ENCODE results near the gene EFNA5. TPM values are rescaled to one million over a fixed set of nuclear protein-coding genes. Genes with fewer than 3 reads are reported as not detected.
A peak's percentile ranks its signal among the peaks of the same experiment; 100 is the strongest.

The EFNA5 gene
- total RNA-seq, 1 experiment from 2014 or later: 0.22 TPM

DNA sequence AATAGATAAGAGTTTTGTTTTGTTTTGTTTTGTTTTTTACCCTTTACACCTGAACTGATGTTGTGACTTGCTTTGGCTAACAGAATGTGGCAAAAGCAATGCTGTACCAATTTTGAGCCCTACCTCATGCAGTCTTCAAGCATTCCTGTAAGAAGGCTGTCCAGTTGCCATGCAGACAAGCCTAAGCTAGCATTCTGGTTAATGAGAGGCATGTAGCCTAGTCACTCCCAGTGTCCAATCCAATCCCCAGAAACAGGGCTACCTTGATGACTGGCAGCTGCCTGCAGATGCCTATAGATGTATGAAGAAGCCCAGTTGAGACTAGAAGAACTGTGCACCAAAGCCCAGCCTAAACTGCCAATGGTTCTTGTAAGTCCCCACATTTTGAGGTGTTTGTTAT, 9.4 kb upstream of the EFNA5 start (continued):
- TF ChIP-seq REST (IDR thresholded peaks at IDR 0.05; ENCODE audit: low read depth): no peak
- no peak for TF ChIP-seq SRF (IDR thresholded peaks at IDR 0.05; ENCODE audit: low read depth)
- no peak for TF ChIP-seq POLR2A (IDR thresholded peaks at IDR 0.05; ENCODE audit: borderline replicate concordance, extremely low read depth, insufficient read depth, insufficient read length)
- TF ChIP-seq EZH2 (IDR thresholded peaks at IDR 0.05): no peak
- no peak for TF ChIP-seq CBX3 (IDR thresholded peaks at IDR 0.05; ENCODE audit: low read depth)
- TF ChIP-seq EGR1 (IDR thresholded peaks at IDR 0.05; ENCODE audit: low read depth): no peak

- Histone ChIP-seq H3K4me3 (replicated peaks in 1 of 2; ENCODE audit: low read depth in 1 of 2, low read length in 2 of 2) (no peak overlapping the region), H2AFZ (ENCODE audit: low read depth, low read length, poor library complexity, severe bottlenecking) (peak overlapping the region; percentile 47), H3K27ac (ENCODE audit: low read depth, low read length) (no peak overlapping the region), H3K36me3 (ENCODE audit: control insufficient read depth in 1 of 2, insufficient read depth in 2 of 2, low read length in 2 of 2) (no peaks in the 10 kb centered on the region), H3K9me2 (ENCODE audit: insufficient read depth) (no peaks in the 10 kb centered on the region; the same call in 1 of the 2 replicates), H3K4me2 (ENCODE audit: low read length) (no peak overlapping the region), H3K27me3 (ENCODE audit: insufficient read depth, low read length) (no peaks in the 10 kb centered on the region), H3K79me2 (ENCODE audit: insufficient read depth, low read length) (no peaks in the 10 kb centered on the region), H3K9ac (ENCODE audit: low read length) (no peak overlapping the region), H3K9me3 (ENCODE audit: control insufficient read depth in 1 of 2, insufficient read depth in 1 of 2, low read depth in 1 of 2, low read length in 2 of 2) (no peaks in the 10 kb centered on the region), H4K20me1 (ENCODE audit: insufficient read depth) (no peaks in the 10 kb centered on the region), H3K4me1 (ENCODE audit: control insufficient read depth in 1 of 2, insufficient read depth in 2 of 2, low read length in 2 of 2) (peaks cover 3 to 18% of the 10 kb centered on the region in 2 experiments; a peak in 3 of 4 replicates)
- no peak for ATAC-seq
- BruUV-seq (replicated peaks): no TSS peak
- no peak for DNase-seq (ENCODE audit: low read depth, low spot score)
- RAD21 ChIA-PET (ENCODE audit: low non-redundant PET in 1 of 2, low total read pairs in 2 of 2, uncharacterized antibody in 2 of 2, unreplicated experiment in 2 of 2): no interaction called here
- CTCF ChIA-PET: interaction anchor here (1.3 kb wide), 1 partner anchor 669 kb away, joined by 6 read pairs; no protein-coding TSS in a partner anchor
- intact Hi-C loops (cut with micrococcal nuclease): loop anchor here (10.0 kb wide), 3 partner anchors 432 to 1412 kb away; no protein-coding TSS in a partner anchor
- POLR2A ChIA-PET: no interaction called here
- TF ChIP-seq ZBTB33 (IDR thresholded peaks at IDR 0.05; ENCODE audit: extremely low read depth, insufficient replicate concordance, low read length): no peak
- TF ChIP-seq ATF3 (IDR thresholded peaks at IDR 0.05): no peak
- TF ChIP-seq JUND (IDR thresholded peaks at IDR 0.05): no peak
- TF ChIP-seq REST (IDR thresholded peaks at IDR 0.05; ENCODE audit: low read depth): no peak
- TF ChIP-seq ZNF274 (IDR thresholded peaks at IDR 0.05; ENCODE audit: low read depth, low read length): no peak
- TF ChIP-seq CEBPB (IDR thresholded peaks at IDR 0.05; ENCODE audit: low read depth): no peak
- no peak for TF ChIP-seq SP1 (IDR thresholded peaks at IDR 0.05; ENCODE audit: low read depth)
- TF ChIP-seq YY1 (IDR thresholded peaks at IDR 0.05; ENCODE audit: extremely low read depth, insufficient replicate concordance, low read depth, low read length): no peak
- no peak for TF ChIP-seq EGR1 (IDR thresholded peaks at IDR 0.05; ENCODE audit: low read depth)
- no peak for TF ChIP-seq ELF1 (IDR thresholded peaks at IDR 0.05; ENCODE audit: borderline replicate concordance, low read depth)
- TF ChIP-seq EZH2 (IDR thresholded peaks at IDR 0.05): no peak
- no peak for TF ChIP-seq RAD21 (IDR thresholded peaks at IDR 0.05; ENCODE audit: low read depth)
- TF ChIP-seq CBX3 (IDR thresholded peaks at IDR 0.05; ENCODE audit: low read depth): no peak
- TF ChIP-seq SRF (IDR thresholded peaks at IDR 0.05; ENCODE audit: low read depth): no peak
- no peak for TF ChIP-seq POLR2AphosphoS5 (IDR thresholded peaks at IDR 0.05; ENCODE audit: low read depth, low read length)
- TF ChIP-seq FOSL1 (IDR thresholded peaks at IDR 0.05; ENCODE audit: low read depth): no peak
Observed at GRCh38 chr5:107676702-107677101, 6.0 kb upstream of the EFNA5 start.
